CD4-positive, alpha-beta memory T cell (primary cell): ENCODE results near the gene PTPRD. TPM values are rescaled to one million over a fixed set of nuclear protein-coding genes. Genes with fewer than 3 reads are reported as not detected.

Experiments
- CTCF ChIA-PET: fragments of 350-600 bp; sonication (Branson Sonifier 250); formaldehyde crosslinking; loops from one replicate; lab custom pipeline; 2021; ENCODE audit warnings: inconsistent platforms; ENCODE audit not compliant: partially characterized antibody; lab: Charles Lee
- POLR2A ChIA-PET: fragments of 350-600 bp; sonication (Branson Sonifier 250); formaldehyde crosslinking; loops from one replicate; lab custom pipeline; 2021; ENCODE audit not compliant: partially characterized antibody; lab: Charles Lee
- DNase-seq, 5 donors: peaks; one replicate each; pipeline versions ENCODE4 v3.0.0 to v3.0.0-alpha.2; 2020 to 2022; ENCODE audit warnings: mixed read lengths in 1 of 5
- H3K27ac ChIP-seq: one replicate; pipeline ENCODE4 v1.7.0; 2013; ENCODE audit warnings: low read depth, low read length
- H3K27me3 ChIP-seq: 2 replicates; pipeline ENCODE4 v1.7.0; 2013; ENCODE audit warnings: mild to moderate bottlenecking, low read length, moderate library complexity; ENCODE audit not compliant: insufficient read depth
- H3K36me3 ChIP-seq: 2 replicates; pipeline ENCODE4 v1.7.0; 2013; ENCODE audit warnings: mild to moderate bottlenecking, low read length, moderate library complexity; ENCODE audit not compliant: insufficient read depth
- H3K4me1 ChIP-seq: 2 replicates; pipeline ENCODE4 v1.7.0; 2013; ENCODE audit warnings: mild to moderate bottlenecking, low read length, moderate library complexity; ENCODE audit not compliant: insufficient read depth
- H3K4me3 ChIP-seq, 2 donors: one replicate each; pipeline ENCODE4 v1.7.0; 2013; ENCODE audit warnings: low read length in 2 of 2, mild to moderate bottlenecking in 1 of 2
- H3K9me3 ChIP-seq, 2 donors: one replicate each; pipeline ENCODE4 v1.7.0; 2013; ENCODE audit warnings: low read length in 2 of 2, control low read depth in 1 of 2; ENCODE audit not compliant: control insufficient read depth in 1 of 2
- H3K27ac Mint-ChIP-seq, 7 donors: one replicate each; pipeline ENCODE4 v1.8.0; 2020 to 2021; ENCODE audit warnings: mixed read lengths in 7 of 7, mild to moderate bottlenecking in 6 of 7, inconsistent platforms in 3 of 7, moderate library complexity in 3 of 7
- H3K27me3 Mint-ChIP-seq, 2 donors: one replicate each; pipeline ENCODE4 v1.8.0; 2020 to 2021; ENCODE audit warnings: mixed read lengths in 2 of 2
- H3K36me3 Mint-ChIP-seq, 2 donors: one replicate each; pipeline ENCODE4 v1.8.0; 2020 to 2021; ENCODE audit warnings: mixed read lengths in 2 of 2, inconsistent platforms in 1 of 2, mild to moderate bottlenecking in 1 of 2
- H3K4me1 Mint-ChIP-seq, 4 donors: one replicate each; pipeline ENCODE4 v1.8.0; 2020 to 2021; ENCODE audit warnings: mixed read lengths in 4 of 4, mild to moderate bottlenecking in 1 of 4
- H3K4me3 Mint-ChIP-seq, 8 donors: one replicate each; pipeline ENCODE4 v1.8.0; 2020 to 2021; ENCODE audit warnings: mixed read lengths in 8 of 8, mild to moderate bottlenecking in 7 of 8, moderate library complexity in 6 of 8, inconsistent platforms in 3 of 8
- H3K9me3 Mint-ChIP-seq, 8 donors: one replicate each; pipeline ENCODE4 v1.8.0; 2020 to 2021; ENCODE audit warnings: mixed read lengths in 8 of 8, mild to moderate bottlenecking in 5 of 8, inconsistent platforms in 3 of 8, moderate library complexity in 1 of 8
- intact Hi-C: fragments of 100-400 bp; cut with micrococcal nuclease; formaldehyde crosslinking; loops from one replicate; pipeline ENCODE4 v1.15.1; 2023
- polyA plus RNA-seq, 2 donors: library from polyadenylated mRNA; unstranded; fragments of 300-500 nt; fragmentation: Illumina TruSeq; gene quantifications; one replicate each; pipeline ENCODE4 v1.2.3, GENCODE V29; 2021
- total RNA-seq, 2 experiments: library from RNA; stranded (reverse); gene quantifications; one replicate each; pipeline ENCODE4 v1.2.3, GENCODE V29; 2021

The PTPRD gene
- total and polyA plus RNA-seq, 4 experiments from 2014 or later, result not detected

- Histone ChIP-seq H3K27me3 (no peaks in the 10 kb centered on the region), H3K4me3 (no peak overlapping the region), H3K4me1 (no peaks in the 10 kb centered on the region), H3K9me3 (no peaks in the 10 kb centered on the region), H3K36me3 (no peaks in the 10 kb centered on the region), H3K27ac (no peak overlapping the region)
- Mint-ChIP-seq H3K27me3 (no peaks in the 10 kb centered on the region), H3K9me3 (peaks cover 0 to 3% (median 0%) of the 10 kb centered on the region in 8 donors), H3K4me1 (no peaks in the 10 kb centered on the region), H3K4me3 (no peak overlapping the region), H3K36me3 (no peaks in the 10 kb centered on the region), H3K27ac (no peak overlapping the region)
- intact Hi-C loops, result no loop called here
- ChIA-PET POLR2A (no interaction called here), CTCF (no interaction called here)
- no peak for DNase-seq
These were observed 2033.1 kb downstream of the PTPRD start for GRCh38 chr9:8579661-8580060.

GRCh38 chr9:8576741-8577140 lies 2036.1 kb downstream of the PTPRD start:
- no peak overlapping the region for H3K27ac ChIP-seq
- Mint-ChIP-seq H3K27ac (no peak overlapping the region), H3K36me3 (no peaks in the 10 kb centered on the region), H3K27me3 (no peaks in the 10 kb centered on the region), H3K4me3 (no peak overlapping the region), H3K4me1 (no peaks in the 10 kb centered on the region), H3K9me3 (peaks cover 0 to 3% (median 0%) of the 10 kb centered on the region in 8 donors)
- ChIA-PET POLR2A (no interaction called here), CTCF (no interaction called here)
- no peaks in the 10 kb centered on the region for H3K9me3 ChIP-seq
- no peaks in the 10 kb centered on the region for H3K27me3 ChIP-seq
- DNase-seq, result no peak
- H3K4me3 ChIP-seq, result no peak overlapping the region
- no peaks in the 10 kb centered on the region for H3K4me1 ChIP-seq
- intact Hi-C loops, result no loop called here
- H3K36me3 ChIP-seq, result no peaks in the 10 kb centered on the region

GRCh38 chr9:8574846-8575245 lies 2038.0 kb downstream of the PTPRD start:
- no peak for DNase-seq
- no peak overlapping the region for H3K27ac ChIP-seq
- POLR2A ChIA-PET, result no interaction called here
- CTCF ChIA-PET, result no interaction called here
- no peaks in the 10 kb centered on the region for H3K4me1 ChIP-seq
- H3K4me3 ChIP-seq, result no peak overlapping the region
- Mint-ChIP-seq H3K27me3 (no peaks in the 10 kb centered on the region), H3K4me3 (no peak overlapping the region), H3K4me1 (no peaks in the 10 kb centered on the region), H3K9me3 (peaks cover 0 to 3% (median 0%) of the 10 kb centered on the region in 8 donors), H3K27ac (no peak overlapping the region), H3K36me3 (no peaks in the 10 kb centered on the region)
- intact Hi-C loops, result no loop called here
- no peaks in the 10 kb centered on the region for H3K9me3 ChIP-seq
- no peaks in the 10 kb centered on the region for H3K27me3 ChIP-seq
- no peaks in the 10 kb centered on the region for H3K36me3 ChIP-seq

- ChIA-PET CTCF (no interaction called here), POLR2A (no interaction called here)
- Histone ChIP-seq H3K9me3 (no peaks in the 10 kb centered on the region), H3K27me3 (no peaks in the 10 kb centered on the region), H3K4me1 (no peaks in the 10 kb centered on the region), H3K4me3 (no peak overlapping the region), H3K27ac (no peak overlapping the region), H3K36me3 (no peaks in the 10 kb centered on the region)
- H3K4me1 Mint-ChIP-seq, result no peaks in the 10 kb centered on the region
- H3K4me3 Mint-ChIP-seq, result no peak overlapping the region
- no peaks in the 10 kb centered on the region for H3K27me3 Mint-ChIP-seq
- H3K9me3 Mint-ChIP-seq, result peaks cover 0 to 3% (median 0%) of the 10 kb centered on the region in 8 donors
- DNase-seq, result no peak
- intact Hi-C loops, result no loop called here
- H3K36me3 Mint-ChIP-seq, result no peaks in the 10 kb centered on the region
- H3K27ac Mint-ChIP-seq, result no peak overlapping the region
These were observed 2040.6 kb downstream of the PTPRD start for GRCh38 chr9:8572209-8572608.

- Histone ChIP-seq H3K27me3 (no peaks in the 10 kb centered on the region), H3K27ac (no peak overlapping the region), H3K4me1 (no peaks in the 10 kb centered on the region), H3K36me3 (no peaks in the 10 kb centered on the region), H3K4me3 (no peak overlapping the region), H3K9me3 (no peaks in the 10 kb centered on the region)
- peaks cover 0 to 2% (median 0%) of the 10 kb centered on the region in 8 donors for H3K9me3 Mint-ChIP-seq
- H3K27ac Mint-ChIP-seq, result no peak overlapping the region
- ChIA-PET CTCF (no interaction called here), POLR2A (no interaction called here)
- DNase-seq, result no peak
- H3K4me1 Mint-ChIP-seq, result no peaks in the 10 kb centered on the region
- H3K4me3 Mint-ChIP-seq, result no peak overlapping the region
- no peaks in the 10 kb centered on the region for H3K27me3 Mint-ChIP-seq
- intact Hi-C loops, result no loop called here
- no peaks in the 10 kb centered on the region for H3K36me3 Mint-ChIP-seq
These were observed 2041.2 kb downstream of the PTPRD start for GRCh38 chr9:8571643-8572042.

GRCh38 chr9:8570776-8571175 lies 2042.0 kb downstream of the PTPRD start:
- ChIA-PET POLR2A (no interaction called here), CTCF (no interaction called here)
- Mint-ChIP-seq H3K4me1 (no peaks in the 10 kb centered on the region), H3K27me3 (no peaks in the 10 kb centered on the region), H3K4me3 (no peak overlapping the region), H3K27ac (no peak overlapping the region), H3K36me3 (no peaks in the 10 kb centered on the region), H3K9me3 (peaks cover 0 to 2% (median 0%) of the 10 kb centered on the region in 8 donors)
- Histone ChIP-seq H3K4me1 (no peaks in the 10 kb centered on the region), H3K4me3 (no peak overlapping the region), H3K27ac (no peak overlapping the region), H3K27me3 (no peaks in the 10 kb centered on the region), H3K9me3 (no peaks in the 10 kb centered on the region), H3K36me3 (no peaks in the 10 kb centered on the region)
- intact Hi-C loops, result no loop called here
- no peak for DNase-seq

- Histone ChIP-seq H3K36me3 (no peaks in the 10 kb centered on the region), H3K27ac (no peak overlapping the region), H3K27me3 (no peaks in the 10 kb centered on the region), H3K9me3 (no peaks in the 10 kb centered on the region), H3K4me1 (no peaks in the 10 kb centered on the region), H3K4me3 (no peak overlapping the region)
- peaks cover 0 to 2% (median 0%) of the 10 kb centered on the region in 8 donors for H3K9me3 Mint-ChIP-seq
- ChIA-PET POLR2A (no interaction called here), CTCF (no interaction called here)
- no peak overlapping the region for H3K27ac Mint-ChIP-seq
- H3K4me1 Mint-ChIP-seq, result peaks cover 0 to 2% (median 0%) of the 10 kb centered on the region in 4 donors
- no peak overlapping the region for H3K4me3 Mint-ChIP-seq
- no peak for DNase-seq
- intact Hi-C loops, result no loop called here
- H3K36me3 Mint-ChIP-seq, result no peaks in the 10 kb centered on the region
- H3K27me3 Mint-ChIP-seq, result no peaks in the 10 kb centered on the region
These were observed 2043.0 kb downstream of the PTPRD start for GRCh38 chr9:8569823-8570222.
